HUES48 (cell line): ENCODE measurements around the gene CUX1.

ENCODE experiments used
- H3K27ac ChIP-seq: one replicate; pipeline ENCODE4 v1.7.0; 2013; ENCODE audit warnings: low read depth, low read length, inconsistent platforms
- H3K27me3 ChIP-seq: 2 replicates; pipeline ENCODE4 v1.6.1; 2013; ENCODE audit warnings: mild to moderate bottlenecking, low read length; ENCODE audit not compliant: control insufficient read depth, insufficient read depth
- H3K36me3 ChIP-seq: 2 replicates; pipeline ENCODE4 v1.6.1; 2013; ENCODE audit warnings: low read length; ENCODE audit not compliant: control insufficient read depth, insufficient read depth
- H3K4me1 ChIP-seq: 2 replicates; pipeline ENCODE4 v1.6.1; 2013; ENCODE audit warnings: mild to moderate bottlenecking, low read length; ENCODE audit not compliant: control insufficient read depth, insufficient read depth
- H3K4me3 ChIP-seq: 2 replicates; pipeline ENCODE4 v1.5.1; 2013; ENCODE audit warnings: mild to moderate bottlenecking, low read depth, low read length
- H3K9ac ChIP-seq: 2 replicates; pipeline ENCODE4 v1.6.1; 2013; ENCODE audit warnings: mild to moderate bottlenecking, low read depth, low read length, moderate library complexity
- H3K9me3 ChIP-seq: 2 replicates; pipeline ENCODE4 v1.6.1; 2013; ENCODE audit warnings: low read length; ENCODE audit not compliant: control insufficient read depth, insufficient read depth

The CUX1 gene

DNA sequence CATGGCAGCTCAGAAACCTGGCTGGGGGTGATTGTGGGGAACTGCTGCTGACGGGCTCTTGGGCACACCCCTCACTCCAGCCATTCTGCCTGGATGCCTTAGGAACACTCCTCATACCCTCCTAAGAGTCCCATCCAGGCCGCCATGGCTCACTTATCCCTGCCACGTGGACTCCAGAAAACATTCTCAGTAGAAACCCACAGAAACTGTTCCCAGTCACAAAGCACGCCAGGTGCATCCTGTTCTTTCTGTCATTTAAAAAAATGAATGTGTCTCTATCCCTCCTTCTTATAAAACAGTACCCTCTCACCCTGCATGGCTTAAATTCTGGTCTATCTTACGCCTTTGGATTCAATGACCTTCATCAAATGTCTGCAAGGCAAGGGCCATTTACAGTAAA, 177.7 kb downstream of the CUX1 start:
- Histone ChIP-seq H3K4me3 (no peak overlapping the region), H3K36me3 (no peaks in the 10 kb centered on the region), H3K9me3 (no peaks in the 10 kb centered on the region), H3K27me3 (no peaks in the 10 kb centered on the region), H3K4me1 (peaks cover 16% of the 10 kb centered on the region), H3K9ac (no peak overlapping the region), H3K27ac (no peak overlapping the region)

DNA sequence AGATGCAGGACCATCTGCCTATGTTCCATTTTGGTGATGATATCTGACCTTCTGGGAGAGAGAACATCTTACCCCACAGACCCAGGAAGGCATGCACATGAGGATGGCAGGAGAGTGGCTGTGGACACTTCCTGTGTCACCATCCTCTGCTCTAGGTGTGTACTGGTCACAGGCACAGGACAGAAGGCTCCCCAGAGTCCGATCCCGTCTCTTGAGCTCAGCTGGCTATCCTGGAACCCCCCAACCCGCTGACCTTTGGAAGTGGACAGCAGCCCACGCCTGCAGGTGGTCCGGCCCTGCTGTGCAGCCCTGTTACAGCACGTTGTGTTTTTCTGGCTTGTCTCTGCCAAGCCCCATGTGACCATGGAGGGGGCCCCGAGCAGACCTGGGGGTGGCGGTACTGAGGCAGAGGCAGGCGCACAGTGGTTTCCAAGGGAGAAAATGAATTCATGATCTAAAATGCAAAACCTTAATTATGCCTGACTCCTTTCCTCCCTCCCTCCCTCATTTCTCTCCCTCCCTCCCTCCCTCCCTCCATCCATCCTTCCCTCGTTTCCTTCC, 178.8 kb downstream of the CUX1 start:
- H3K4me1 ChIP-seq: peaks cover 16% of the 10 kb centered on the region
- no peaks in the 10 kb centered on the region for H3K9me3 ChIP-seq
- no peak overlapping the region for H3K4me3 ChIP-seq
- H3K36me3 ChIP-seq: no peaks in the 10 kb centered on the region
- no peak overlapping the region for H3K27ac ChIP-seq
- H3K9ac ChIP-seq: no peak overlapping the region
- no peaks in the 10 kb centered on the region for H3K27me3 ChIP-seq

DNA sequence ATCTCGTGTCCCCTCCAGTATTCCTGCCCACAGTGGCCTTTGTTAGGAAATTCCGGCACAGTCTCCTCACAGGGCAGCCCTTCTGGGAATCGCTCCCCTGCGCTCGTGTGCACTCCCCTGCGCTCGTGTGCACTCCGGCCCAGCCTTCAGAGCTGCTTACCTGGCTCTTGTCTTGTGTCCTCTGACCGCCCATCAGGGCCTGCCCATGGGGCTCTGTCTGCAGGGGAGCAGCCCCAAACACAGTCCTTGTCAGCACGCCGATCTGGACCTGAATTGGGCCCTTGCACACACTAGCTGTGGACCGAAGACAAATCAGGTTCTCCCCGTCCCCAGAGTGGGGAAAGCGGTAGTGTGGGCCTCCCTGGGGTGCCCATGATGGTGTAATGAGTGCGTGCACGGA, 179.4 kb downstream of the CUX1 start:
- no peak overlapping the region for H3K9ac ChIP-seq
- no peaks in the 10 kb centered on the region for H3K36me3 ChIP-seq
- no peaks in the 10 kb centered on the region for H3K9me3 ChIP-seq
- no peak overlapping the region for H3K4me3 ChIP-seq
- no peaks in the 10 kb centered on the region for H3K27me3 ChIP-seq
- peaks cover 16% of the 10 kb centered on the region for H3K4me1 ChIP-seq
- H3K27ac ChIP-seq: no peak overlapping the region

DNA sequence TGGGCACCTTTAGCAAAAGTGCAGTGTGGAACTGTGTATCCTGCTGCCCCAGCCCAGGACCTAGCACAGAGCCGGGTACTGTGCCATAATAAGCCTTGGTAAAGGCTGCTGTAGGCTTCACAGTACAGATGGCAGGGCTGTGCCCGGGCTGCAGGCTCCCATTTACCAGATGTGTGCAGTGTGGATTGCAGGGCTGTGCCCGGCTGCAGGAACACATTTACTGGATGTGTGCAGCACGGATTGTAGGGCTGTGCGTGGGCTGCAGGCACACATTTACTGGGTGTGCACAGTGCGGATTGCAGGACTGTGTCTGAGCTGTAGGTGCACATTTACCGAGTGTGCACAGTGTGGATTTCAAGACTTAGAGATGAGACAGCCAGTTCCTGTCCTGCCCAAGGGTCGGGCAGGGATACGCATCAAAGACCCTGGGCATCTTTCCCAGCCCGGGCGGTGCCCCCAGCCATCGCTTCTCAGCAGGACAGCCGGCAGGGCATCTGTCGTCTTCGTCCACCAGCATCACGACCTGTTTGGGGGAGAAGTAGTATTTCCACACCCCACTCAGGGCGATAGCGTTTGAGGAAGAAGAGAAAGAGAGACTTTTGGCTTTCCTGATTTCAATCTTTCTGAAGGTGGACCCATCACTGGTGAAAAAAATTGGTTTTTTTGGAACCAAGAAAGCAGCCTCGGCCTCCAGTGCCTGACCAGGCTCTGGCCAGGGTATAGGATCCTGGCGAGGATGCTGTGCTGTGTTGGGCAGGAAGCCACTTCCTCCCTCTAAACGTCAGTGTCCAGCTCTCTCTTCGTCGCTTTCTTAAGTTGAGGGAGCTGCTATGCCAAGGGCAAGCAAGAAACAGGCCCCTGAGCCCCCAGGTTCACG, 180.8 kb downstream of the CUX1 start:
- no peaks in the 10 kb centered on the region for H3K9me3 ChIP-seq
- H3K27me3 ChIP-seq: no peaks in the 10 kb centered on the region
- no peak overlapping the region for H3K9ac ChIP-seq
- H3K27ac ChIP-seq: peak overlapping the region; percentile 18
- H3K36me3 ChIP-seq: no peaks in the 10 kb centered on the region
- peaks cover 13% of the 10 kb centered on the region for H3K4me1 ChIP-seq
- H3K4me3 ChIP-seq: no peak overlapping the region

DNA sequence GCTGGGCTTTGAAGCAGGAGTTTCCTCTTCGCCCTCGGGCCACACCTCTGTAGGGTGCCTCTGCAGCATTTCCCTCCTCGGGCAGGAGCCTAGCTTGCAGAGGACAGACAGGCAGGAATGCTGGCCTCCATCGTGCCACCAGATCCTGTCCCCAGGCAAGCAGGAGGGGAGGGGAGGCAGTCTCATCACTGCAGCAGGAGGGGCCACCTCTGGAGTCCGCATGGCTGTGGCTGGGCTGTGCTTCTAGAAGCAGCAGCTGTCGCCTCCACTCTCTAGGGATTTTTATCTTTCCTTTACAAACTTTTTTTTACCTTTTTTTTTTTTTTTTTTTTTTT, 181.4 kb downstream of the CUX1 start:
- H3K4me3 ChIP-seq: no peak overlapping the region
- no peaks in the 10 kb centered on the region for H3K36me3 ChIP-seq
- H3K4me1 ChIP-seq: peaks cover 13% of the 10 kb centered on the region
- H3K9me3 ChIP-seq: no peaks in the 10 kb centered on the region
- H3K27ac ChIP-seq: peak overlapping the region; percentile 18
- no peaks in the 10 kb centered on the region for H3K27me3 ChIP-seq
- no peak overlapping the region for H3K9ac ChIP-seq

DNA sequence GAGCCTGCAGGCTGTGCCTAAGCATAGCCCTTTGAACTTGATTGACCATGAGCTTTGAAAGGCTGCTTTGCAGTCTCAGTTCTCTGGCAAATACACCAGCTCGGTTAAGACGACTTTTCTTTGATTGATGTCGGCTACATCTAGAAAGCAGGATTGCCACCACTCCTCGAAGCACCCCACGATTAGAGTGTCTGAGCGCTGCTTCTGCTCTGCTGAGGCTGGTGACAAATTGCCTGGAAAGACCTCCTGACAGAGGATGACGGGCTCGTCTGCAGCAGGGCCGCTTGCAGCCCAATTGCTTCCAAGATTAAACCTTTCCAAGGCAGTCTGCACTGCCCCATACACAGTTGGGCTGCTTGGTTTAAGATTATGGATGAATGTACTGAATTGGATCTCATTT, 182.0 kb downstream of the CUX1 start:
- H3K36me3 ChIP-seq: no peaks in the 10 kb centered on the region
- H3K4me1 ChIP-seq: peaks cover 13% of the 10 kb centered on the region

DNA sequence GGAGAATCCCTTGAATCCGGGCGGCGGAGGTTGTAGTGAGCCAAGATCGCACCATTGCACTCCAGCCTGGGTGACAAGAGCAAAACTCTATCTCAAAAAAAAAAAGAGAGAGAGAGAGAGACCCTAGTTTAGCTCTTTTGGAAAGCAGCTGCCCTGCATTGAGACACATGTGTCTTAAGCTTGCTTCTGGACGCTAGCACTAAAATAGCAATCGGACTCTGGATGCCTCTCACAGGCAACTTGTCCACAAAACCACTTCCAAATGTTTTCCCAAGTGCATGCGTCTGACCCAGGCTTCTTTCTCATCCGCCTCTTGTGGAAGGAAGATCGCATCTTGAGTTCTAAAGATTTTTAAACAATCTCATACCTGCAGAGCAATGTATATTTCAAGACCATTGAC, 182.7 kb downstream of the CUX1 start:
- Histone ChIP-seq H3K27ac (no peak overlapping the region), H3K9ac (no peak overlapping the region), H3K27me3 (no peaks in the 10 kb centered on the region), H3K9me3 (no peaks in the 10 kb centered on the region), H3K4me1 (peaks cover 13% of the 10 kb centered on the region), H3K36me3 (no peaks in the 10 kb centered on the region), H3K4me3 (no peak overlapping the region)

More for the DNA sequence above, 182.0 kb downstream of the CUX1 start:
- H3K9me3 ChIP-seq: no peaks in the 10 kb centered on the region
- no peak overlapping the region for H3K9ac ChIP-seq
- no peaks in the 10 kb centered on the region for H3K27me3 ChIP-seq
- H3K27ac ChIP-seq: no peak overlapping the region
- no peak overlapping the region for H3K4me3 ChIP-seq

DNA sequence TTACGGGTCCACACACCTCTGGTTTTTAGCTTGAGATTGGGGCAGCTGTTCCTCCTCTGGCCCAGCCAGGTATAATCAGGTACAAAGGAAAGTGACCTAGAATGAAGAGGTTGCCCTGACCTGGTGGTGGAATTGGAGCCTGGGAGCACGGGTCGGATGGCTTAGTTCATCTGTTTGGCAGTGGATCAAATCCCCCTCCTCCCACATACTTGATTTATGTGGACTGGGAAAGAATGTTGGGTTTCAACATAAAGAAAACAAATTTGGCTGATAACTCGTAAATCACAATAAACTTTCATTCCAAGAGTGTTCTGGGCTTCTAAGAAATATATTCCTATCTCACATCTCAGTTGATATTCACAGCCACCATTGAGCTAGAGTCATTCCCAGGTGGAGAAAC, 186.8 kb downstream of the CUX1 start:
- Histone ChIP-seq H3K4me3 (no peak overlapping the region), H3K36me3 (0 out of 2 replicates have a peak, but pooled peaks cover 4% of the 10 kb centered on the region), H3K27me3 (no peaks in the 10 kb centered on the region), H3K9me3 (no peaks in the 10 kb centered on the region), H3K4me1 (peaks cover 4% of the 10 kb centered on the region; the same call in 1 of the 2 replicates), H3K9ac (no peak overlapping the region), H3K27ac (no peak overlapping the region)

DNA sequence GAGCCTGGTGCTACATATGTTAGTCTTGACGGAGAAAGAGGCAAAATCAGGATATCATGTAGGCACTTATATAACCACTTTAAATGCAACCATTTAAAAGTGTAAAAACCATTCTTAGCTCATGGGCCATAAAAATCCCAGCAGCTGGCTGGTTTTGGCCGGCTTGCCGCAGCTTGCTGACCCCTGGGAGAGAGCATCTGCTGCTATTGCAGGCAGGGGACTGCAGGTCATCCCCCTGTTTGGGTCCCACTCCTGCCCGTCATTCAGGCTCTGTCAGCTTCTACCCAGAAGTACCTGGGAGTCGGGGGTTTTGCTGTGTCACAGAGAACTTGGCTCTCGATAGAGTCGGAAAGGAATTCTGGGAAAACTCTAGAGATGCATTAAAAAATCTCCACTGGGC, 187.4 kb downstream of the CUX1 start:
- Histone ChIP-seq H3K36me3 (0 out of 2 replicates have a peak, but pooled peaks cover 6% of the 10 kb centered on the region), H3K27ac (no peak overlapping the region), H3K9me3 (no peaks in the 10 kb centered on the region), H3K4me3 (no peak overlapping the region), H3K9ac (no peak overlapping the region), H3K4me1 (peaks cover 4% of the 10 kb centered on the region; the same call in 1 of the 2 replicates), H3K27me3 (no peaks in the 10 kb centered on the region)

DNA sequence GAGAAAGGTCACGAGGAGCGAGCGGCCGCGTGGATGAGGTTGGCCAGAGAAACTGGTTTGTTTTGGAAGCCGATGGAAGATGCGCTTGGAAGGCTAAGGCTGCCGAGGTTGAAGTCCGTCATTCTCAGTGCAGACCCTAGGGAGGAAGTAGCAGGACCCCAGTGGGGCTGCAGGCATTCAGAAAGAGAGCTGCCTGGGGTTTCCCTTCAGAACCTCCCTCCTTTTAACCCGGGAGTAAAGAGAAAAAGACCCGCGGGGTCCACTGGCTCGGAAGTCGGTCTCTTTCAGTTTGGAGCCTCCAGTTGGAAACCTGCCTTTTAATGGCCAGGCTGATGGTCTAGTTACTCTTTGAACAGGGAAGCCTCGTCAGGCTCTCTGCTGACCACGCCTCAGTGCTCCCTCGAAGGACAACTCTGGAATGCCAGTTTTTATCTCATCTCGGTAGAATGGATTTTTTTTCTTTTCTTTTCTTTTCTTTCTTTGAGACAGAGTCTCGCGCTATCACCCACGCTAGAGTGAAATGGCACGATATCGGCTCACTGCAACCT, 188.6 kb downstream of the CUX1 start:
- no peaks in the 10 kb centered on the region for H3K9me3 ChIP-seq
- no peak overlapping the region for H3K4me3 ChIP-seq
- H3K27ac ChIP-seq: no peak overlapping the region
- no peaks in the 10 kb centered on the region for H3K27me3 ChIP-seq
- H3K9ac ChIP-seq: no peak overlapping the region
- H3K36me3 ChIP-seq: 0 out of 2 replicates have a peak, but pooled peaks cover 6% of the 10 kb centered on the region
- peaks cover 4% of the 10 kb centered on the region; the same call in 1 of the 2 replicates for H3K4me1 ChIP-seq

DNA sequence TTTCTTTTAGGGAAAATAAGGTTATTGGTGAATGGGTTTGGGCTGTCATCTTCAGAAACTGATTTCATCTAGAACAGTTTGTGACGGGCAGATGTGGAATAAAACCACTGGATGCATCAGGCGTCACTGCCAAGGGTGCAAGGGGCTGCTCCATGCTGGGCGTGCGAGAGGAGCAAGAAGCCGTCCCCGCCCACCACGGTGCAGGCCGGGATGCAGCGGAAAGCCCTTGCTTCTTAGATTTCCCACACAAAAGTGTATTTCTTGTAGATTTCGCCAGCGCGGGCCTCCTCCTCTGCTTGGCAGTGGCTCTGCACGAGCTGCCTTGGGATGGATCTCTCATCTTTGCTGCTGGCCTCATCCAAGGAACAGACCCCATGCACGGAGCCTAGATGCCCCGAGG, 189.3 kb downstream of the CUX1 start:
- no peaks in the 10 kb centered on the region for H3K9me3 ChIP-seq
- H3K9ac ChIP-seq: no peak overlapping the region
- peaks cover 4% of the 10 kb centered on the region; the same call in 1 of the 2 replicates for H3K4me1 ChIP-seq
- 0 out of 2 replicates have a peak, but pooled peaks cover 6% of the 10 kb centered on the region for H3K36me3 ChIP-seq
- H3K27me3 ChIP-seq: no peaks in the 10 kb centered on the region
- H3K4me3 ChIP-seq: no peak overlapping the region
- H3K27ac ChIP-seq: no peak overlapping the region
